T-helper 2 cell treated with Interferon-gamma antibody and Interleukin-4, amounts not matched to agents 100 ng/mL and 5 ng/mL, for 36 hours (primary cell): ENCODE measurements around the gene HAUS7. TPM values are rescaled to one million over a fixed set of nuclear protein-coding genes. Genes with fewer than 3 reads are reported as not detected.

Source experiments
- intact Hi-C: fragments of 100-400 bp; cut with micrococcal nuclease; formaldehyde crosslinking; loops from one replicate; pipeline ENCODE4 v1.15.1; 2023
- total RNA-seq: library from RNA; stranded (reverse); gene quantifications from 2 replicates; pipeline ENCODE4 v1.2.3, GENCODE V29; 2022

Gene HAUS7
- total RNA-seq, 1 donor from 2014 or later: 57.5 TPM

DNA sequence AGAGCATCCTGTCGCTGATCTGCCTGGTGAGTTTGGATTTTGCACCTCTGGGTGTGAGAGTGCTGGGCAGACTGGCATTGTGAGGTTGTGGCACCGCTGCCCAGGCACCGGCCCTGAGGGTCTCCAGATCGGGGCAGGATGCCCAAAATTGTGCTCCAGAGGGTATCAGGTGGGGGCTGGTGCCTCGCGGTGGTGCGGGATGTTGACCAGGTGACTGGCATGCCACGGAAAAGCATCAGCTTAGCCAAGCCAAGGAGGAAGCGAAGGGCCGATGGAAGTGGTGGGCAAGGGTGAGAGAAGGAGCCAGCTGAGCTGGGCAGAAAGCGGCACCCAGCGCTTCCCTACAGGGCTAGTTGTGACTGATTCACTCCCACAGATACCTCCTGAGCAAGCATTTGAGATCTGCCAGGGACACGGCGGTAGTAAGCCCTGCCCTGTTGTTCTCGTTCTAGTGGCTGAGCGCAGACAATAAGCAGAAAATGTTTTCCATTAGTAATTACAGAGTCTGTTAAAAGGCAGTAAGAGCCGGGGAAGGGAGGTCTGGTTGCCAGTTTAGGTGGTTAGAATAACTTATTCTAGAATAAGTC, 58.3 kb downstream of the HAUS7 start:
- intact Hi-C loops: no loop called here

DNA sequence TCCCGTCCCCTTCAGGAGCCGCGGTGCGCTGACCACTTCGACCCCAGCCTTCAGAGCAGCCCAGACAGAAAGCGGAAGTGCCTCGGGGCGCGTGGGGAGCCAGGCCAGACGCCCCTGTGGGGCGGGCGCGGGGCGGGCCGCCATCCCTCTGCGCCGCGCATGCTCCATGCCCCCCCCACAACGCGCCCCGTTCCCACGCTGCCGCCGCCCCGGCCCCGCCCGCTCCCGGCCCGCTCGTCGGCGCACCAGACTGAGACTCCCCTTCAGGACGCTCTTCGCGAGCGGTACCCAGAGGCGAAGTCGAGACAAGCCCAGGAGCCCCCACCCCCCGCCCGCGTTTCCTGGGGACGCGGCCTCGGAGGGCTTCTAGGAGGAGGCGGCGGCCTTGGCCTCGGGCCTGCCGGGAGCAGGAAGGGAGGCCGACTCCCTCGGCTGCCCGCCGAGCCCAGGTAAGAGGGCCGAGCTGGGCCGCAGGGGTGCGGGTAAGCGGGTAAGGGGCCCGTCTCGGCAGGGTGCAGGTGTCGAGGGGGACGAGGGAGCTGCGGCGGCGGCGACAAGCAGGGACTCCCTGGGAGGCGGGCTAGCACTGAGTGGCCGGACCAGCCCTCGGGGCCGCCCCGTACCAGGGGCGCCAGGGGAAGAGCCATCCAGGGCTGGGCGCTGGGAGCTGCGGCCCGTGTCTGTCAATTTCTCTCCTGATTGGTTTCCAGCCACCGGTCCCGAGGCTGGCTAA, 59.0 kb downstream of the HAUS7 start, which contains the start of gene ZFP92:
ZFP92 (plus strand) TSS at position 218 of the 733 bp plus-strand sequence. CDS start 6,851 bp downstream, outside the sequence.
- intact Hi-C loops: no loop called here

DNA sequence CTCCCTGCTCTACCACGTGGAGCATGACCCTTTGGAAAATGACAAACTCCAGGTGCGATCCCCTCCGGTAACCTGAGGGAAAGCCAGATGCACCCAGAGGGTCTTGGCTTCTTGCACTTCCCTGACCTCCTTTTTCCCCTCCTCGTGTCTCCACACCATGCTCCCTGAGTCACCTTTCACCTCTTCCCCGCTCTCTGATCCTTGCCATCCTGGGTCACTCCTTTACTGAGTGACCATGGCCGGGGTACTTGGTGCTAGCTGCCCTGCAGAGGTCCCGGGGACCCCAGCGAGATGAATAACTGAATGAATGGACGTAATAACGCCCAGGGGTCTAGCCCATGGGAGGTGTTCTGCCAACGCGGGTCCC, 59.5 kb downstream of the HAUS7 start:
- intact Hi-C loops: no loop called here

DNA sequence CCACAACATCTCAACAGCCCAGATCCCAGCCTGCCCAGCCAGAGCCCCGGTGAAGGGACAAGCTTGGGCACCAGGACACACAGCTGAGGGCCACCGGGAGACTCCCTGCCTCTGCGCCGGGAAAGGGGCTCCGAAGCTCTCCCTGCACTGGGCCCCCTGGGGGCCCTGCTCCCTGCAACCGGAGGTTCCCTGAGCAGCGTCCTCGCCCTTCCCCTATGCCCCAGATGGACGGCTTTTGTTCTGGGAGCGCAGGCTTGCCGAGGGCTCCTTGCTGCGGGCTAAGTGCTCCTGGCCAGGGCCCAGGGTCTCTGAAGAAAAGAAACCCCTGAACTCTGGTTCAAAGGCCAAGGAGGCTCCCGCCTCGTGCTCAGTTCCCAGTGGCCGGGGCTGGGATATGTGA, 60.0 kb downstream of the HAUS7 start:
- intact Hi-C loops: no loop called here

DNA sequence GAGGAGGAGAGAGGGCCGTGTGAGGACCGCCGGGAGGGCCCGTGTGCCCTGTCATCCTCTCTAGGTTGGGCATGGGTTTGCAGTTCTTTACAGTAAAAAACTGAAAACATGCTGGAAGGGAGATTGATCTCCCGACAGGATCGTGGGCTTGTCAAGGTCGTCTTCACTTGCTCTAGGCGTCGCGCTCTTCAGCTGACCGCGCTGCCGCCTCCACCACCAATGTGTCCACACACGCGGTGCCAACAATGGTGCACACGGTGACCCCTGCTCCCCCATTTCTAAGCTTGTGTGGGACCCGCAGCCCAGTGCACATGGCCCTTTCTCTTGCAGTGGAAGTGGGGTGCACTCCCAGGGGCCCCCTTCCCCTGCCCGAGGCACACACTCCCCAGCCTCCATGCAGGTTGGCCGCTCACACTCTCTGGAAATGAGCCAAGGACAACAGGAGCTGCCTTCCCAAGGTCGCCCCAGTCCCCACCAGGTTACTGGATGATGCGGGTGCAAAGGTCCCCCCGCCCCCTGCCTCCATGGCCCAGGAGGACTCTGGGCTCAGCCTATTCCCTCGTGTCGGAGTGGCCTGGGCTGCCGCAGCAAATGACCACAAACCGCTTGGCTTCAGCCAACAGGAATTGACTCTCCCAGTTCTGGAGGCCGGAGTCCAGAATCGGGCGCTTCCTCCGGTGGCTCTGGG, 60.8 kb downstream of the HAUS7 start:
- intact Hi-C loops: loop anchor here (10.0 kb wide), 1 partner anchor 55 kb away; no protein-coding TSS in a partner anchor

DNA sequence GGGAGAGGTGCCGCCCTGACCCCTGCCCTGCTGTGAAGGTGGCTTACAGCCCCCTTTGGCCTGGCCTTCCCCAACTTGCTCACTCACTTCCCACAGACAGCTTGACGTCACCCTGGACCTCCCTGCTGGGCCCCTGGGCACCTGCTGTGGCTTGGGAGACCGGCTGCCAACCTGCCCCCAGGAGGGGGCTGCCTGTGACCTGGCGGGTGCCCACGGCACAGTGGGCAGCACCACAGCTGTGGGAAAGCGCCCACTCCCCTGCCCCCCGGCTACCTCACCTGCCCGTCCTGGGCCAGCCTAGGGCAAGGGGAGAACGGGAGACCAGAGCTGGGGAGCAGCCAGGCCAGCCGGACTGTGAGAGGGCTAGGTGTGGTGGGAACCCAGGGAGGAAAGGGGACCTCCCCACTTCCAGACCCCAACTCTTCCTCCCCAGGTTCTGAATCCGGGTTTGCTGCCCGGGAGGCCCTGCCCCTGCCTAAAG, 61.5 kb downstream of the HAUS7 start:
- intact Hi-C loops: loop anchor here (10.0 kb wide), 1 partner anchor 56 kb away; no protein-coding TSS in a partner anchor

DNA sequence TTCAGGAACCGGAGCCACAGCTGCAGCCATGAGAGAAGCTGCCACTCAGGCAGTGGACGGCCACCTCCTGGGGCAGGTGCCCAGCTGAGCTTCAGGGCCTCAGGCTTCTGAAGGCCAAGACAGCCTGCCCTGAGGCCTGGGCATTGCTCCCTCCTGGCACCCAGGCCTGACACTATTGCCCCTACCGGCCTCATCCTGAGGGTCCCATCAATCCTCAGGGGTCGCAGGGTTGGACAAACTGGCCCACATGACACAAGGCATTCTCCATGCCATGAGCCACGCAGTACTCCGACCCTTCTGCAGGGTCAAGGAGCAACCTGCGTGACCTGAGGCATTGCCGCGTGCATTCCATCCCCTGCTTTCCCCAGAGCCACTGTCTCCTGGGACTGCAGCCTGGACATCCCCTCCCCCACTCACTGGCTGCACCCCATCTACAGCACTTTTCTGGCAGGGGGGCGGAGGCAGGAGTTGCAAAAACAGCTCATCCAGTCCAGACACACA, 62.1 kb downstream of the HAUS7 start:
- intact Hi-C loops: loop anchor here (10.0 kb wide), 1 partner anchor 57 kb away; no protein-coding TSS in a partner anchor

DNA sequence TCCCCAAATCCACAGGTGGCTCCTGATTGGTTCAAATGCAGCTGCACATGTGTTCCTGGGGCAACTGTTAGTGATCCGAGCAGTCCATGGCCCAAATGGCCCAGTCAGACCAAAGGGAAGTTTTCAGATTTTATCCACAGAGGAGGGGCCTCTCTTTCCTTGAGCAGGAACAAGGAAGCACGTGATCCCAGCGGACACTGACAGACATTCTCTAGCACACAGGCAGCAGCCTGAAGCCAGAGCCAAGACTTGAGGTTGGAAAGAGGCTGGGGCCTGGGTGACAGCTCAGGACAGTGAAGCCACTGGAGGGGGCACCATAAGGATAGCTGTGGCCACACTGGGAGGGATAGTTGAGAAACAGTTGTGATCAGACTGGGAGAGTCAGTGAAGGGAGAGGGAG, 62.6 kb downstream of the HAUS7 start:
- intact Hi-C loops: loop anchor here (10.0 kb wide), 1 partner anchor 57 kb away; no protein-coding TSS in a partner anchor

DNA sequence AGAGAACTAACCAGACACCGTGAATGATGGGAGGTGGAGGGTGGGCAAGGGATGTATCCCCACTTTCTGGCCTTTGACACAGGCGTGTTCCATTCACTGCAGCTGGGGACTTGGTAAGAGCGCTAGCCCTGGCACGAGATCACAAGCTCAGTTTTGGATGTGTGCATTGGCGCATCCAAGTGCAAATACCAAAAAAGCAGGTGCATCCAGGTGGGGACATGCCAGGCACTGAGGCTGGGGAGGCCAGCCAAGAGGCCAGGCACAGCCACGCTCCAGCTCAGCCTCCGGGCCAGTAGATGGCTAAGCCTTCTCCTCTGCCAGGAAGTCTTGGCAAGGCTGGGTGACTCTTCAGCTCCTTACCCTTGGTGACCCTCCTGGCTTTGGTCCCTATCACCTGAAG, 63.5 kb downstream of the HAUS7 start:
- intact Hi-C loops: loop anchor here (10.0 kb wide), 1 partner anchor 58 kb away; no protein-coding TSS in a partner anchor

DNA sequence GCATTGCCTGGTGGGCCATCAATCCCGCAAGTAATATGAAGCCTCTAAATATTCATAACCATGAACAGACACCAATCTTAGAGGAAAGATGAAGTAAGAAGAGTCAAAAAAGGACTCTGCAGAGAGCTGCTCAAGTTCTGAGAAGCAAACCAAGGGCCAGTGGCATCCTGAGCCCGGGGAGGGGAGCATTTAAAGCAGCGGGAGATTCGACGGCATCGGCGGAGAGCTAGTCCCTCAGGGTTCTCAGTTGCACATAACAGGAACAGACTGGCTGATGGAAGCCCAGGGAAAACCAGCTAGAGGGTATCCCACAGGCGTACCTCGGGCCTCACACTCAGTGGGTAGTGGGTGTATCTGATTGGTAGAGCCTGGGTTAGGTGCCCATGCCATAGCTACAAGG, 64.4 kb downstream of the HAUS7 start:
- intact Hi-C loops: loop anchor here (10.0 kb wide), 1 partner anchor 59 kb away; no protein-coding TSS in a partner anchor

DNA sequence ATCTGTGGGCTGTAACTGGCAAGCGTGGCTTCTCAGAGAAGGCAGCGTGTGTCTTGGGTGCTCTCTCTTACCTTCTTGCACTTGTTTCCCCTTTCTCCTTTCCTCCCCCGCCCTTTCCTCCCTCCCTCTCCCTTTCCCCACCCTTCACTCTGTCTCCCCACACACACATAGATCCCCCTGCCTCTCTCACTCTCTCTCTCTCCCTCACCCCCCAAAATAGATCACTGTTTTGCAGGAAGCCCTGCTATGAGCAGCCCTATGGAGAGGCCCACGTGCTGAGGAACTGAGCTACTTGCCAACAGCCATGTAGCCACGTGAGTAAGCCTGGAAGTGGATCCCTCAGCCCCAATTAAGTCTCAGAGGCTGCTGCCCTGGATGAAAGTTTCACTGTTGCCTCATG, 65.0 kb downstream of the HAUS7 start:
- intact Hi-C loops: loop anchor here (10.0 kb wide), 1 partner anchor 59 kb away; no protein-coding TSS in a partner anchor

DNA sequence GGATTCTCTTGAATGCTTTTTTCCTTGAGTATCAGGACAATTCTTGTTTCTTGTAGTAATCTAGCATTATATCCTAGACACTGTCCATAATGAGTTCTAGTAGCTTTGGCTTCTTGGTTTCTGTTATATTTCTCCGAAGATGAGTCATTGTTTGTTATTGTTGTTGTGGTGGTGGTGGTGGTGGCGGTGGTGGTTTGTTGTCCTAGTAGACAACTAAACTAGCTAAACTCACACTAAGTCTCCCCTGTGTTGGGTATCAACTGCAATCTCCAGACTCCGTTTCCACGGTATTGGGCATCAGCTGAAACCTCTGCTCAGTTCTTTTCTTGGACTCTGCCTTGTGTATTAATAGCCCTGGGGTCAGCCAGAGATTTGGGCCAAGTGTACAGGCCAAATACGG, 66.0 kb downstream of the HAUS7 start:
- intact Hi-C loops: loop anchor here (10.0 kb wide), 1 partner anchor 60 kb away; no protein-coding TSS in a partner anchor

DNA sequence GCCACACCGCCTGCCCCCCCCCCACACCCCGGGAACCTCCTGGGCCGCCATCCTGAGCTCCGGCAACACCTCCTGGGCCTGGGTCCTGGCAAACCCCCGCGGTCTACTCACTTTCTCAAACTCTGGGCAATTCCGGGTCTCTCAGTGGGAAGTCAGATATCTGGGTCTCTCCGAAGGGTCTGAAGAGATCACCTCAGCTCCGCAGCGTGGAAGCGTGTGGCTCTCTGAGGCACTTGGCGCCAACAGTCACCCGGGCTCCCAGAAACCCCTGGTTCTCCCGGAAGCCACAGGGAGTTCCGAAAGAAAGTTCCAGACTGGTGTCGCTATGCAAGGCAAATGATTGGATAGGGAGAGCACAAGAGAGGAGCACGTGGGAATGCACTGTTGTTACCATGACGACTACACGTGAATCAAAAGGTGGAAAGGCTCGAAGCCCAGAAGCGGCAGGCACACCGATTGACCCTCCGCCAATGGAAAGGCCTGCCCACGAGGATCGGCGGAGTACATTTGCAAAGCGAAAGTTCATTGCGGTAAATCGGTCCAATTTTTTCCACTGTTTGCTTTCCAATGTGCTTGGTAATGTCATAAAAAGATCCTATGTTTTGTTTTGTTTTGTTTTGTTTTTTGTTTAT, 69.1 kb downstream of the HAUS7 start, which contains the start of gene PNMA6E:
PNMA6E (minus strand) TSS at position 218 of the 632 bp plus-strand sequence. CDS start 2,501 bp downstream, outside the sequence.
- intact Hi-C loops: loop anchor here (10.0 kb wide), 1 partner anchor 64 kb away; no protein-coding TSS in a partner anchor

DNA sequence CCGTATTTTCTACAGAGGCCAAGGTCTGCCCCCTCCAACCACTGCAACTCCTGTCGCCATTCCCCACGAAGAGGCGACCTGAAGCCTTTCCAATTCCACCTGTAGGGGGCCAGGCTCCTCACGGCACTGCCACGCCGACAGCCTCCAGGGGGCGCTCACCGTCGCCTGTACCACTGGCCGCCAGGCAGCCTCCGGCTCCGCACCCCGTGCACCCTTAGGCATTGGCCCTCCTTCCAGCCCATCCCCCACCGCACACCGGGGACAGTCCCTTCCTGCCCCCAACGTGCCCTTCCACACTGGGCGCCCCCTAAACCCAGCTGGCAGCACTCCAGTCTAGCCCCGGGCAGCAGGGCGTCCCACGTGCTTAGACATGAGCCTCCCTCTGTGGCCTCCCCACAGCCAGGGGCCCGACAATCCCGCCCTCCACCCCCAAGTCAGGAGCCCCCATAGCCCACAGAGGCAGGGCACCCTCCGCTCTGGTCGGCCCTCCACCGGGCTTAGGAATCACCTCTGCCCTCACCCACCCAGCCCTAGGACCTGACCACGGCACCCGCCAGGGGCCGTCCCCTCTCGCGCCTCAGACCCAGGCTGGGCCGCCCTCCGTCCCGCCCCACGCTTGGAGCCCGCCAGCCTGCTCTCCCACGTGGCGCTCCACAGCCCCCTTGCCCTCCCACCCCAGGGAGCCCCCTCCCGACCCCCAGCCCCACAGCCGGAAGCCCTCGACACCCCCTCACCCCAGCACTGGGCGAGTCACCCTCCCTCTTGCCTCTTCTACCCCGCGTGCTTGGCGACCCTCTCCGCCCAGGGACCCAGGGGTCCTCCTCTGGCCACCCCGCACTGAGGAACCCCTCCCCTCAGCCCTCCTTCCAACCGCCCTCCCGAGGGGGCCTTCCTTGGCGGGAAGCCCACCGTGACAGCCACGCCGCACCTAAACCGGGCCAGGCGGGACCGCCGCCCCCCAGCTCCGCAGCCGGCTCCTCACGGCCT, 69.9 kb downstream of the HAUS7 start:
- intact Hi-C loops: loop anchor here (10.0 kb wide), 1 partner anchor 64 kb away; no protein-coding TSS in a partner anchor

DNA sequence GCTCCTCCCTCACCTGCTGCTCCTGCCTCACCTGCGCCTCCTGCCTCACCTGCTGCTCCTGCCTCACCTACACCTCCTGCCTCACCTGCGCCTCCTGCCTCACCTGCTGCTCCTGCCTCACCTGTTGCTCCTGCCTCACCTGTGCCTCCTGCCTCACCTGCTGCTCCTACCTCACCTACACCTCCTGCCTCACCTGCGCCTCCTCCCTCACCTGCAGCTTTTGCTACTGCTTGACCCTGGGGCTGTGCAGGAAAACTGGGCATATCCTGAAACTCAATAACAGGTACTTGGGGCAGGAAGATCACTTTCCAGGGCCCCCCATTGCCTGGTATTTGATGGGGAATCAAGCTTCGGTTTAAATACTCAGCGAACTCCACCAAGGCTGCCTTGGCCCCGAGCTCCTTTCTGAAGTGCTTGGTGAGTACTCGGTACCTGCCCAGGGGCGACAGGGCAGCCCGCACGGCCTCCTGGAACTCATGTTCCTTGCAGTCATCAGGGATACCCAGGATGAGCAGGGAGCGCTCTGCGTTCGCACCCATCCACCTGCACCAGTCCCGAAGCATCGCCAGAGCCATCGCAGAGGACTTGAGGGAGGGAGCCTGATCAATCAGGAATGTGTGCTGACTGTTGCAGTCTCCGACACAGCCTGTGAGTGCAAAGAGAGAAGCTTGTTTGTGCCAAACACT, 72.0 kb downstream of the HAUS7 start:
- intact Hi-C loops: no loop called here
